Activated CD8-positive, alpha-beta T cell treated with anti-CD3 and anti-CD28 coated beads for 36 hours (primary cell): ENCODE results near the gene TAPT1. TPM values are rescaled to one million over a fixed set of nuclear protein-coding genes. Genes with fewer than 3 reads are reported as not detected.

ENCODE experiments used
- ATAC-seq: fragments of 200-7000 bp; cut with Tn5 transposase; one replicate; pipeline ENCODE4 v1.10.0; 2021; ENCODE audit warnings: mild to moderate bottlenecking, moderate library complexity
- CTCF ChIA-PET: fragments of 350-600 bp; sonication (Branson Sonifier 250); formaldehyde crosslinking; loops from one replicate; lab custom pipeline; 2021; ENCODE audit warnings: antibody characterized with exemption; lab: Charles Lee
- POLR2A ChIA-PET: fragments of 350-600 bp; sonication (Branson Sonifier 250); formaldehyde crosslinking; loops from one replicate; lab custom pipeline; 2021; ENCODE audit warnings: antibody characterized with exemption; lab: Charles Lee
- DNase-seq: peaks from one replicate; pipeline ENCODE4 v3.0.0-alpha.2; 2020
- H3K27ac Mint-ChIP-seq: one replicate; pipeline ENCODE4 v1.8.0; 2021; ENCODE audit warnings: mild to moderate bottlenecking, mixed read lengths
- H3K27me3 Mint-ChIP-seq: one replicate; pipeline ENCODE4 v1.8.0; 2021; ENCODE audit warnings: mixed read lengths
- H3K36me3 Mint-ChIP-seq: one replicate; pipeline ENCODE4 v1.8.0; 2021; ENCODE audit warnings: low read depth, mixed read lengths
- H3K4me1 Mint-ChIP-seq: one replicate; pipeline ENCODE4 v1.8.0; 2021; ENCODE audit warnings: low read depth, mixed read lengths
- H3K4me3 Mint-ChIP-seq: one replicate; pipeline ENCODE4 v1.8.0; 2021; ENCODE audit warnings: mild to moderate bottlenecking, moderate library complexity, mixed read lengths
- H3K9me3 Mint-ChIP-seq: one replicate; pipeline ENCODE4 v1.8.0; 2021; ENCODE audit warnings: mixed read lengths
- CTCF ChIP-seq: fragments of 200-600 bp; IDR thresholded peaks from one replicate; pipeline ENCODE4 v1.8.0; 2022; ENCODE audit warnings: antibody characterized with exemption, mild to moderate bottlenecking
- intact Hi-C: fragments of 100-400 bp; cut with micrococcal nuclease; formaldehyde crosslinking; loops from one replicate; pipeline ENCODE4 v1.10.0; 2022
- total RNA-seq, 2 experiments: library from RNA; stranded (reverse); gene quantifications; one replicate each; pipeline ENCODE4 v1.2.3, GENCODE V29; 2021

Gene TAPT1
- total RNA-seq, 2 experiments from 2014 or later = 34.2 to 35.5 TPM

DNA sequence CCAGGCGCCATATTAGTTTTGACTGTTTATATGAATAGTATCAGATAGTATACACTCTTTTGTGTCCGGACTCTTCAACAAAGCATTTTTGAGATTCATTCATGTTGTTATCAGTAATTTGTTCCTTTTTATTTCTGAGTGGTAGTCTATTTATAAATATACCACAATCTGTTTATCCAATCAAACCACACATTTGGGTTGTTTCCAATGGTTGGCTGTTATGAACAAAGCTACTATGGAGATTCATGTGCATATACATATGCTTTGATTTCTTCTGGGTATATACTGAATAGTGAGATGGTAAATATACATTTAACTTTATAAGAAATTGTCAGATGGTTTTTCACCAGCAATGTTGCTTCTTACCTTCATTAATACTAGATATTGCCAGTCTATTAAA lies 36.8 kb upstream of the TAPT1 start:
- intact Hi-C loops = loop anchor here (10.0 kb wide), 1 partner anchor 58 kb away; no protein-coding TSS in a partner anchor
- no peak for TF ChIP-seq CTCF
- Mint-ChIP-seq H3K4me1 (peaks cover 29% of the 10 kb centered on the region), H3K36me3 (peaks cover 5% of the 10 kb centered on the region), H3K4me3 (no peak overlapping the region), H3K27me3 (no peaks in the 10 kb centered on the region), H3K9me3 (peaks cover 1% of the 10 kb centered on the region), H3K27ac (no peak overlapping the region)
- no peak for ATAC-seq
- no peak for DNase-seq
- CTCF ChIA-PET = interaction anchor here (2.1 to 6.2 kb wide), 6 partner anchors 13 to 457 kb away, joined by 5 to 50 read pairs (median 12); no protein-coding TSS in a partner anchor
- POLR2A ChIA-PET = no interaction called here

DNA sequence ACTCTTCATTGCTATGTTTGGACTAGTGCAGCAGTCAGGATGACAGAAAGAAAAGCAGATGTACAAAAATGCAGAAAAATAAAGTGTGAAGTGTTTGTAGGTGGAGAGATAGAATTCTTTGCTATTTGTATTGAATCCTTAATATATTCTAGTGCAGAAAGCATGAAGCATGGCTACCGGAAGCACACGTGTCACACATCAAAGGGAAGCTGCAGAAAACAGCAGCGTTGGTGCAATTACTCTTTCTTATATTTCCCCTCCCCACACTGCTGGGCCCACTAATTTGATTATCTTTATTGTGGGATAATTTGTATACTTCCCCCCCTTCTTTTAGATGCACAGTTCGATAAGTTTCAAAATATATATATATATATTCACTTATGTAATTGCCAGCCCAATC lies 35.9 kb upstream of the TAPT1 start:
- H3K4me3 Mint-ChIP-seq = no peak overlapping the region
- H3K36me3 Mint-ChIP-seq = peaks cover 13% of the 10 kb centered on the region
- ChIA-PET CTCF (interaction anchor here (4.8 to 6.2 kb wide), 2 partner anchors 55 to 233 kb away, joined by 39 to 50 read pairs; no protein-coding TSS in a partner anchor), POLR2A (no interaction called here)
- no peaks in the 10 kb centered on the region for H3K27me3 Mint-ChIP-seq
- H3K27ac Mint-ChIP-seq = no peak overlapping the region
- H3K9me3 Mint-ChIP-seq = peaks cover 3% of the 10 kb centered on the region
- intact Hi-C loops = loop anchor here (10.0 kb wide), 1 partner anchor 57 kb away; no protein-coding TSS in a partner anchor
- DNase-seq = peak; percentile 17
- TF ChIP-seq CTCF = no peak
- no peak for ATAC-seq
- peaks cover 33% of the 10 kb centered on the region for H3K4me1 Mint-ChIP-seq

GRCh38 chr4:16261313-16261878 lies 35.1 kb upstream of the TAPT1 start:
- intact Hi-C loops = loop anchor here (10.0 kb wide), 1 partner anchor 57 kb away; no protein-coding TSS in a partner anchor
- no peak for DNase-seq
- no peaks in the 10 kb centered on the region for H3K27me3 Mint-ChIP-seq
- ATAC-seq = no peak
- CTCF ChIA-PET = interaction anchor here (2.6 kb wide), 1 partner anchor 54 kb away, joined by 6 read pairs; no protein-coding TSS in a partner anchor
- H3K4me3 Mint-ChIP-seq = no peak overlapping the region
- H3K4me1 Mint-ChIP-seq = peaks cover 33% of the 10 kb centered on the region
- POLR2A ChIA-PET = no interaction called here
- TF ChIP-seq CTCF = no peak
- peaks cover 3% of the 10 kb centered on the region for H3K9me3 Mint-ChIP-seq
- peaks cover 16% of the 10 kb centered on the region for H3K36me3 Mint-ChIP-seq
- peak overlapping the region; percentile 55 for H3K27ac Mint-ChIP-seq

DNA sequence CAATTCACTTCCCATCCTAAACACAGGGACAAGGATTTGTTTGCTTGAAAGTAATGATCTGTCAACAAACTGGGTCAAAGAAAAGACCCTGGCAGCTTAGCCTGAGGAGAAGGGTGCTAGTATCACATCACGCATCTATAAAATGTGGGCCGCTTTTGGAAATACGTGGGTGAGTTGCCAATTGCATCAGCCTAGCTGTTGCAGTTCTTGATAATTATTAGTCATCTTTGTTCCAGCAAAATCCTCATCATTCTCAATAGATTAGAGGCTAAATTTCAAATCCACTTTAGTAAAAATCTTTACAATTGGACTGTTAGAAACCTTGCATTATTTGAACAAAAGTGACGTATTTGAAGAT lies 33.6 kb upstream of the TAPT1 start:
- no peak for TF ChIP-seq CTCF
- intact Hi-C loops = loop anchor here (5.0 to 10.0 kb wide), 2 partner anchors 38 to 55 kb away; no protein-coding TSS in a partner anchor
- Mint-ChIP-seq H3K9me3 (peaks cover 7% of the 10 kb centered on the region), H3K27ac (peak overlapping the region; percentile 89), H3K4me1 (peaks cover 37% of the 10 kb centered on the region), H3K4me3 (no peak overlapping the region), H3K27me3 (no peaks in the 10 kb centered on the region), H3K36me3 (peaks cover 25% of the 10 kb centered on the region)
- ChIA-PET POLR2A (interaction anchor here (1.2 to 2.2 kb wide), 2 partner anchors 10 to 33 kb away, joined by 7 to 8 read pairs; partner anchors contain the start of gene TAPT1), CTCF (interaction anchor here (1.0 to 2.6 kb wide), 5 partner anchors 33 to 377 kb away, joined by 3 to 6 read pairs (median 4); no protein-coding TSS in a partner anchor)
- ATAC-seq (peak; percentile 79), DNase-seq (peak; percentile 68)
